GM08714 (cell line): ENCODE measurements around the gene CPE.

ENCODE experiments used
- H3K4me3 ChIP-seq: fragments of 200-500 bp; sonication (Bioruptor generic); 2 replicates; pipeline ENCODE4 v1.5.1; 2014; ENCODE audit warnings: mild to moderate bottlenecking, low read length, inconsistent platforms
- ZNF274 ChIP-seq: IDR thresholded peaks from 2 replicates; pipeline ENCODE4 v1.6.1; 2012; ENCODE audit warnings: mild to moderate bottlenecking, low read depth, low read length

CPE gene

DNA sequence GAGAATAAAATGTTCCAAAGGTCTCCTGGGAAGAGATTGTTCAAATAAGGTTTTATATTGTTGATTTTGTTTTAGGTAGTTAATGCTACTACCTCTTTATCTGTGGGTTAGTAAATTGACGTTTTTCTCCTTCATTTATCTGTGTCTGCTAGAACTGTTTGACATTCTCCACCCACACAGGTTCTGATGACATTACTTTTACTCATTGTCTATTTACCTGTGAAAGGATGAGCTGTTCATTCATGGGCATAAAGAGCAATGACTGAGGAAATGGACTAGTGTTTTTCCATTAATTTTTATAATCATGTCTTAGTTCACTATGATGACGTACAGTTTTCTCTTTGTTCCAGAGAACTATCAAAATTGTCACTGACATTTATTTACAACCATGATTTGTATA, 75.6 kb downstream of the CPE start:
- no peak for TF ChIP-seq ZNF274

DNA sequence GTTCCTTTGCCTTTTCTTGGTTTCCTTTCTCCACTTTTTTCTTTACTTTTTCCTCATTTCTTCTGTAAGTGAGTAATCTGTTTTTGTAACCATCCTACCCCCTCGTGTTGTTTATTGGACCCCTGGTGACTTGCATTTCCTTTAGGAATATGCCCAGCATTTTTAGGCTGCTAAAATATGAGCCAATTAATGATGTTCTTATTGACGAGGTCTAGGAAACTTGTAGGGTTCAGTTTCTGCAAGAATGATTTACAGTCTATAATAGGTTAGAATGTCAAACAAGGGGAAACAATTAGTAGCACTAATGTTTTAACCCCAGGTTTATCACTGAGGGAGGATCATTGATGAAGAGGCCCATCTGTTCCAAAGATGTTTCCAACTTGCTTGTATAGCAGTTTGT, 79.0 kb downstream of the CPE start:
- H3K4me3 ChIP-seq = no peak overlapping the region
- TF ChIP-seq ZNF274 = no peak

More for the DNA sequence above, 75.6 kb downstream of the CPE start:
- no peak overlapping the region for H3K4me3 ChIP-seq

DNA sequence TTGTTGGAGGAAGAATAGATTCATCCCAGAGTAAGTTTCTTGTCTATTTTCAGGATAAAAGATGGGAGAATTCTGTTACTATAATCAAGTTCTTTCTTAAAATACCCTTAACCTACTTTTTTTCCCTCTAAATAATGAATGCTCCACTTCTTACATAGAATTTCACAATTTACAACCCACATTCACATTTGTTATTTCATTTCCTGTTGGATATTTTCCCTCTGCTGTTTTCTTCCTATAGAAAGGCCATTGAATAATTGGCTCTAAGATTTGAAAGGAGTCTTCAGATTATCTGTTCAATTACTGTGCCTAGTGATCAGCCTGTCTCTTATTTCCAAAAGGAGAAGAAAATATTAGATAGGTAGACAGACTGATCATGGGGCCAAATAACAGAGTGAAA, 79.7 kb downstream of the CPE start:
- no peak for TF ChIP-seq ZNF274
- no peak overlapping the region for H3K4me3 ChIP-seq

DNA sequence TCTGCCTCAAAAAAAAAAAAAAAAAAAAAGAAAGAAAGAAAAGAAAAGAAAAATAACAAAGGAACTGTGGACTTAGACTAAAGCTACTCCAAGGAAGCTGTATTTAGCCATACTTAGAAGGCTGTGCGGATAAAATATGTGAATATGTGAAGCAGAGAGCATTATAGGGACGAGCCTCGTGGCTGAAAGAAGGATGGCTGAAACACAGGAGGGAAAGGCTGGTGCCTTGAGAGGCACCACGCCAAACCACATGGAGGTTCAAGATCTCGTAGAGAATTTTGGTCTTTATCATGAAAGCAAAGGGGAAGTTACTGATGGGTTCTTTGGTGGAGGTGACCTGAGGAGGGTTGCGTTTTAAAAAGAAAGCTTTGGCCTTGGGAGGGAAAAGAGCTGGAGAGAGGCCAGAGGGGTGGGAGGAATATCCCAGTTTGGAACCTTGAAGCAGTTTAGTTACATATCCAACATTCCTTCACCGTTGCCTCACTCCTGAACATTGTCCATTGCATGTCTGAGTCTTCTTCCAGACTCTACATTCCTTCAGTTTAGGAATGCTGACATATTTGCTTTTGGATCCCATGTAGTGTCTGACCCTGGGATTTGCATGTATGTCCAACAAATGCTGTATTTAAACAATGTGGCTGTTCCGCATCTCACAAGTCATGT, 82.5 kb downstream of the CPE start:
- no peak for TF ChIP-seq ZNF274
- no peak overlapping the region for H3K4me3 ChIP-seq

DNA sequence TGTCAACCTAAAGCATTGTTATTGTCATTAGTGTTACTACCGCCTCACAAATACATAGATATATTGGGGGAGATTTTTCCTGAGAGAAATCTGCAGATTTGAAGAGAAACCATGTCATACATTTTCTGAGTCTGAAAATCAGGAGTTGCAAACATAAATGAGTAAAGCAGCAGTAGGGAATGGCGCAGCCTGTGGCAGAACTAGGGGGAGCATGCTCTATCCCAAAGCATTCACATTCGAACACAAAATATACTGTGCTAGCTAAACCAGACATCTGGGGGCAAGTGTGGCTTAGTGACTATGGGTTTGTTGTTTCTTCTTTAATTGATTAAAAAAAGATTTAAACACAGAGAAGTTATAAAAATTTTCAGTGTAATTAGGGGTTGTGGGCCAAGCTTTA, 83.2 kb downstream of the CPE start:
- TF ChIP-seq ZNF274 = no peak
- H3K4me3 ChIP-seq = no peak overlapping the region

DNA sequence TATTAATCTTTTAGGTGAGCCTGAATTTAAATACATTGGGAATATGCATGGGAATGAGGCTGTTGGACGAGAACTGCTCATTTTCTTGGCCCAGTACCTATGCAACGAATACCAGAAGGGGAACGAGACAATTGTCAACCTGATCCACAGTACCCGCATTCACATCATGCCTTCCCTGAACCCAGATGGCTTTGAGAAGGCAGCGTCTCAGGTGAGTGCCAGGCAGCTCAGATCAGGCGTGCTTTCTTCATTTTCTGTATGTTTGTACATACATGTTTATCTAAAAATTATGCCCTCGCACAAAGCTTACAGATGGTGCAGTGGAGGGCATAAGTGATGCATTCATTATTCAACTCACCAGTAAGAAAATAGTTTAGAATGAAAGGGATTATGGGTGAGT, 85.6 kb downstream of the CPE start:
- TF ChIP-seq ZNF274 = no peak
- H3K4me3 ChIP-seq = no peak overlapping the region

DNA sequence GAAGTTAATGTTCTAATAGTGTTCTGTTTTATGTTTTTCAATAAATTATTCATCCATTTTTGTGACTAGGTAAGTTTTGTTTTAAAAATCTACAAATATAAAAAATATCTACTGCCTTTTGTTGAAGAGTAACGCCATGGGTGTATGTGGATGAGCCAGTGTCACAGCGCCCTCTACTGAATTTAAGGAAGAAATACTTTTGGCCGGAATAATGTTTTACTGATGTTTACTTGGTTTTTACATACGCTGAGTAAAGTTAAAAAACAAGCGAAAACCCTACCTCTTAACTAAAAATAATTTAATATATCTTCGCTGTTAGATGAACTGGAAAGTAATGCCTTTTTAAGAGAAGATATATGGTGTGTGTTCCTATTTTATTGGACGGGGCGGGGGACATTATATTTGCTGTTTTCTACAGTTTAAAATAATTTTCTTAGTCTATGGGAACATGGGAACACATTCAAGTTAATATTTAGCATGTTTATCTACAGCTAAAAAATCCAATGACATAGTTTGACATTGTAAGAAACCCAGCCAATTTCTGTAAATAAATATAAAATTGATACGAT, 86.1 kb downstream of the CPE start:
- no peak overlapping the region for H3K4me3 ChIP-seq
- TF ChIP-seq ZNF274 = no peak

DNA sequence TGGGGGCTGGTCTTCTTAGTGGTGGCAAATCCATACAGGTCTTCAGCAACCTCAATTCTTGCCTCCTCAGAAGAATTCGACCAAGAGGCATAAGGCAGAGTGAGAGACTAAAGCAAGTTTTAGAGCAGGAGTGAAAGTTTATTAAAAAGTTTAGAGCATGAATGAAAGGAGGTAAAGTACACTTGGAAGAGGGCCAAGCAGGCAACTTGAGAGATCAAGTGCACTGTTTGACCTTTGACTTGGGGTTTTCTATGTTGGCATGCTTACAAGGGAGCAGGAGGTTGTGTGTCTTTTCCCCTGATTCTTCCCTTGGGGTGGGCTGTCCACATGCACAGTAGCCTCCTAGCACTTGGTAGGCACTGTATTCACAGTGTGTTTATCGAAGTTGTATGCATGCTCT, 91.2 kb downstream of the CPE start:
- no peak for TF ChIP-seq ZNF274
- no peak overlapping the region for H3K4me3 ChIP-seq

DNA sequence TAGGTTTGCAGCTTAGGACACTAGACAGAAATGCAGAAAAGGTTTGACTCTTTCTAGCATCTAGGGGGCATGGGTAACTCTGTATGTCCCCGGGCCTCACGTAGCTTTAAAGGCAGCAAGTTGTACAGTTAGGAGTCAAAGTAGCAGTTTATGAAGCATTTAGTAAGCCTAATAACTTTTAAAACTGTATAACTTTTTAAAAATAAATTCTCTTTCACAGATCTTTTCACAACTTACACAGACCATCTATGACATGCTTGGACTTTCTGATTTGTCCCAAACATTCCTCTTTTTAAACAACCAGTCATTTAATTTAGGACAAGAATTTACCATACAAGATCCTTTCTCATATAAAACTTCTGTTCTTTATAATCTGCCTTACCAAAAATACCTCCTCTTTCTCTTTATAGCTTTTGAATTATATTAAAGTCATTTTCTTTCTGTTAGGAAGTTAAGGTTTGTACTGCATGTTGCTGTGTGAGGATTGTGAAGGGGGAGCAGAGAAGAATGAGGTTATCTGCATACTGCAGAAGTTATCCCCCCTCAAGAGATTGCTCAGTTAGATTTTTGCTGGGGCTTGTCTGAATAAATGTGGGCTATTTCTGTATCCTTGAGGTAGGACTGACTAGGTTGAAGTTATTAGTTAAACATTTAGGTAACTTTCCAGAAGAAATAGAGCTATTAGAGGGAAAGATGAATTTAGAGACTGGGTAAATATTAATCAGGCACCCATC, 94.3 kb downstream of the CPE start:
- no peak overlapping the region for H3K4me3 ChIP-seq
- no peak for TF ChIP-seq ZNF274

DNA sequence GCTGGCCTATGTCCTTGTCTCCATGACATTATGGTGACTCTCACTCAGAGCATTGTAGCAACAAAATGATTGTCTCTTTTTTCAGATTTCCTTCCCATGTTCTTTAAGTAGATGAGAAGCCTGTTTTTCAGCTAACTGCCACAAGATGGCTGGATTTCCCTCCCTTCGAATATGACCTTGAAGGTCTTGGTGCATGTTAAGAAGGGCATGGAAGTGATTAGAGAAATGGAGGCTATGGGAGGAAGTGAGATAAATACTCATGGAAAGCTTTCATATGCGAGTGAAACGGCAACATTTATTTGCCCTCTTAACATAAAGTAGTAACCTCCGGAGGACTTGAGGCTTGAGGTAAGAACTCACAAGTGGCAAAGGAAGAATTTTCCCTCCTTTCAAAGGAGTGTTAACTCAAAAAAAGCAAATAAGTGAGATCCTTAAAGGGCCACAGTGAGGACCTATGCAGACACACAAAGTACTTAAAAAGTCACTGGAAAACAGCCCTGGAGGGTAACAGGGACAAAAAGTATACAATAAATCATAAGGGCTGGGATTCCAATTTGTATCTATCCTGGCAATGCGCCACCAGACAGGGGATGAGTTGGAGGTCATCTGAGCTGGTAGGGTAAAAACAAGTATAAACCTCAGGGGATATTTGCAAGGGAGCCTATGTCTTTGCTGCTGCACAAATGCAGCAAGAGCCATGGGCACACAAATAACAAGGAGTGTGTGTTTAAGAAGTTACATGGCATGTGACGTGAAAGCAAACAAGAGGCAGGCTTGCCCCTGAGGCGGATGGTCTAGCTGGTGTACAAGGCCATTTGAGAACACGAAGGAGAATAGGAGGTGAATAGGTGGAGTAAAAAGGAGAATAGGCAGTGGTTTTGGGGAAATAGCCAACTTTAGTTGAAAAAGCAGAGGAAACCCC, 96.2 kb downstream of the CPE start:
- no peak overlapping the region for H3K4me3 ChIP-seq
- no peak for TF ChIP-seq ZNF274

DNA sequence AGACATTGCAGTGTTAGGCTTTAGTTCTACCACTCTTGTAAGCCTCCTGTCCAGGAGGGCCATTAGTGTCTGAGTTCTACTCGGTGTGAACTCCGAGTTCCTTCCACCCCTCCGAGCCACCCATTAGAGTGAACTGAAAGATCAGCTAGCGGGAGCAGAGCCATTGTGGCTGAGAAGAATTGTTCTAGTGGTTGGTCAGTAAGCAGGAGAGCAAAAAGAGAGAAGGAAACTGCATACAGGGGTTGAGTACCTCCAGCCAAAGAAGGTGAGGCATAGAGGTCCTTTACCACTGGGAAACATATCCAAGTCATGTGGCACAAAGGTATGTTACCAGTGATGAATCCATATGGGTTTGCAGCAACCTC, 96.9 kb downstream of the CPE start:
- H3K4me3 ChIP-seq = no peak overlapping the region
- TF ChIP-seq ZNF274 = no peak

DNA sequence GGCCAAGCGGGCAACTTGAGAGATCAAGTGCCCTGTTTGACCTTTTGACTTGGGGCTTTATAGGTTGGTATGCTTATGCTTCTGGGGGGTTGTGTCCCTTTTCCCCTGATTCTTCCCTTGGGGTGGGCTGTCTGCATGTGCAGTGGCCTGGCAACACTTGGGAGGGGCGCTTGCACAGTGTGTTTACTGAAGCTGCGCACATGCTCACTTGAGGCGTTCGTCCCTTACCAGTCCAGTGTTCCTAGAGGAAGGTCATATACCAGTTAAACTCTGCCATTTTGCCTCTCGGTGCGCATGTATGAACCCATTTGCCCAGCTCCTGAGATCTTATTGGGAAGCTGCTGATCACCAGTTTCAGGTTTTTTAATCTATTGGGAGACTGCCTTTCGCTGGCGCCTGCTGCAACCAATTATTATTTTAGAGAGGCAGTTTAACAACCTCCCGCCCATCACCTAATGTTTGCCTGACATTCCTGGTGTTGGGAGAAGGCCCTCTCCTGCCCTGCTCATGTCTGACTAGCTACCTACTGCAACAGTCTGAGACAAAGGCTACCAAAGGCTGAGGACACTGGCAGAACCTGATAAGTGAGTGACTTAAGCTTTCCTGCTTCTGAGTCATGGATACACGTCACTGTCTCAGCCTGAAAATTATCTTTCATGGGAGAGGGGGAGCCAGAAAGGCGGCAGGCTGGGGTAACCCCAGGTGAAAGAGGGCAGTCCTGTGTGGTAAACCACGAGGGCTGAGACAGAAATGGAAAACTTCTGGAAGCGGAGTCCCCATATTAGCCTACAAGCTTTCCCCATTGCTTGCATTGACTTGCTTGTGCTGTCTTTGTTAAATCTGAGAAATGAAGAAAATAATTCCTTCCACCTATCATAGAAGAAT, 97.6 kb downstream of the CPE start:
- TF ChIP-seq ZNF274 = no peak
- H3K4me3 ChIP-seq = no peak overlapping the region

DNA sequence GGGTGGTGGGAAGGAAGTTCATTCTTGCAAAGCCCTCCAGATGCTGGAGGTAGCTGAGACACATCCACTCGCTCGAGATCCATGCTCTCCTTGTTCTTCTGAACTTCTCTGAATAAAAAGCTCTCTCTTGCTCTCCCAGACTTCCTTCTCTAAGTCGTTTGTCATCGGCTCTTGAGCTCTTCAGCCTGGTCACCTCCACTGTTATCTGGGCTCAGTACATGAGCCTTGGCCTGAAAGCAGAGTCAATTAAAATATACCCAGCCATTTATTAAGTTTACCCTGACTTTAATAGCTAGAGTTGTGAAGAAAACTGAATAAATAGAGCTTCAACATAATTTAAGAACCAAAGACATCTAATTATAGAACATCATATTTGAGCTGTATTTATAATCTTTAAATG, 99.0 kb downstream of the CPE start:
- no peak for TF ChIP-seq ZNF274
- no peak overlapping the region for H3K4me3 ChIP-seq

DNA sequence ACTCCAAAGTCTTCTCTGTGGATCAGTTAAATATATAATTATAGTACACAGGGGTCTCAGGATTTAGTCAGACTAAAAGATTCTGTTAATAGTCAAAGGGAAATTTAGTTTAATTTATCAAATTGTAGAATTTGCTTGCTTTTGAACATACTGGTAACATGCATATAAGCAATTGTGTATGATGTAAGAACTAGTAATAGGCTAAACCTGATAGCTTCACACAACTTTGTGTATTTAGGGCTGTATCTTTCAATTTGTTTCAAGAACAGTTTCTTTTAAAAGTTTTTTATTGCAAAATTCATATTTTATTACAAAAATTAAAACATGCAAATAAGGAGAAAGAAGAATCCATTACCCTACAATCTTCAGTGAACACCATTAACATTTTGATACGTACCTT, 99.5 kb downstream of the CPE start:
- TF ChIP-seq ZNF274 = no peak
- H3K4me3 ChIP-seq = no peak overlapping the region
